Activated T-cell treated with anti-CD3 and anti-CD28 coated beads for 1 hour (primary cell): Measurements from ENCODE around the gene GGACT.
"Not testable (repeated sequence)": the region's sequence is repeated elsewhere in the genome, so short reads cannot be mapped to it uniquely, and the experiment has no call there.

Experiments
- DNase-seq: peaks from one replicate; pipeline ENCODE4 v3.0.0-alpha.2; 2020; ENCODE audit warnings: low read depth

Gene GGACT

DNA sequence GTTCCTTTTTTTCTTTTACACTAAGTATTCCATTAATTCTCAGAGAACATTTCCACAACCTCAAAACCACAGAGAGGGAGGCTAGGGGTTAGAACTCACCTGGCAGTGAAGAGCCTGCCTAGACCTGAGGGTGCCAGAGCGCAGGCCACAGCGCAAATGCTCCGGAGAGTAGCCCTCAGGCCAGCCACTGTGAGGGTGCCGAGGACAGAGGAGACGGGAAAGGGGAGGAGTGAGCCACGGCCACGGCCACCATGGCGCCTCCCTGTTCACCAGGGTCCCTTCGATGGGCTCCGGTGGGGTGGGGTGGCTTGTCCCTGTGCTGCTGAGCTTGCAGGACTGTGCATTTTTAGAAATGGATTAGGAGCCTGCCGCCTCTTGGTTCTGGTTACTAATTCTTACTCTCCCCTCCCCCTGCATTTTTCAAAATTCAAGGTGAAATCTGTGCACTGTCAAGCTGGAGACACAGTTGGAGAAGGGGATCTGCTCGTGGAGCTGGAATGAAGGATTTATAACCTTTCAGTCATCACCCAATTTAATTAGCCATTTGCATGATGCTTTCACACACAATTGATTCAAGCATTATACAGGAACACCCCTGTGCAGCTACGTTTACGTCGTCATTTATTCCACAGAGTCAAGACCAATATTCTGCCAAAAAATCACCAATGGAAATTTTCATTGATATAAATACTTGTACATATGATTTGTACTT lies 58.8 kb downstream of the GGACT start:
- DNase-seq: no peak

DNA sequence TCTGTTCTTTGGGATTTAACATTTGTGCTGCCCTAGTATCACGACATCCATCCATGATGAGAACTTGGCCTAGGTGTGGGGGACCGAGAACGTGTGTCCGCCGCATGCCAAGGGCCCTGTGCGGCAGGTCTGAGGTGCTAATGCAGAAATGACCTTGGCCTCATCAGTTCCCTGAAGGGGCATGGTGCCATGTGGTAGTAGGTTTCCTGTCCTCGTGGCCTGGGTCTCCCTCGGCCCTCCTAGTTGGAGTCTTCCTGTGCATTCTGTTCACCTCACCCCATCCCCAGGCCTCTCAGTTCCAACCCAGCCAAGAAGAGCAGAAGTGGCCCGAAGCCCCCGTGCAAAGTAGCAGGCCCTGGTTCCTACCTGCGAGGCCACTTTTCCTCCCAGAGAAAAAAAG lies 59.8 kb downstream of the GGACT start:
- no peak for DNase-seq

DNA sequence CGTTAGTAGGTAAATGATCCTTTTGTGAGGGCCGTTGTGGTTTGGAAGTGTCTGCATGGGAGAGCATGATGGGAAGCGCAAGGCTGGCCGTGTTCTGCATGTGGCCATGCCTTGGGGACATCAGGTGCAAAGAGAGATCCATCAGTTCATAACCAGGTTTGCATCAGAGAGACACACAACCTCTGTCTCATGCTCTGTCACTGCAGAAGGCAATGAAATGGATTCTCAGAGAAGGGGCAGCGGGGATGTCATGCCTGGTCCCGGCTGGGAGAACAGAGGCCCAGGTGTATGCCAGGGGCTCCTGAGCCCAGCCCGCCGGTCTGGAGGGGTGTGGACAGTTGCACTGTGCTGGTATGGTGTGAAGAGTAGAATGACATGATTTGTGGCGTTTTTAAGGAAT lies 60.2 kb downstream of the GGACT start:
- DNase-seq: no peak

DNA sequence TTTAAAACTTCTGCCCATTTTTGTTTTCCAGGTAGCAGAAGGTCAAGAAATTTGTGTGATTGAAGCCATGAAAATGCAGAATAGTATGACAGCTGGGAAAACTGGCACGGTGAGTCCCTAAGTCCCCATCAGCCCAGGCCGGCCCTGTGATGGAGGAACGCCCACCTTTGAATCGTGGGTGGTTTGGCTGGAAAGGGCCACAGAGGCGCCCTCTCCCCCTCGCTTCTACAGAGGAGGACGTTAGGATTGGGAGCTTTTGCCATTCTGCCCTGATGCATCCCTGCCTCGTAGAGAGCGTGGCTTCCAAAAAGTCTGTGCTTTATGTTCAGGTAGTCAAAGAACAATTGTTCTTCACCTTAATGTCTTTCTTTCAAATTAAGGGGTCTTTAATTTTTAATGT lies 60.9 kb downstream of the GGACT start:
- DNase-seq: no peak

DNA sequence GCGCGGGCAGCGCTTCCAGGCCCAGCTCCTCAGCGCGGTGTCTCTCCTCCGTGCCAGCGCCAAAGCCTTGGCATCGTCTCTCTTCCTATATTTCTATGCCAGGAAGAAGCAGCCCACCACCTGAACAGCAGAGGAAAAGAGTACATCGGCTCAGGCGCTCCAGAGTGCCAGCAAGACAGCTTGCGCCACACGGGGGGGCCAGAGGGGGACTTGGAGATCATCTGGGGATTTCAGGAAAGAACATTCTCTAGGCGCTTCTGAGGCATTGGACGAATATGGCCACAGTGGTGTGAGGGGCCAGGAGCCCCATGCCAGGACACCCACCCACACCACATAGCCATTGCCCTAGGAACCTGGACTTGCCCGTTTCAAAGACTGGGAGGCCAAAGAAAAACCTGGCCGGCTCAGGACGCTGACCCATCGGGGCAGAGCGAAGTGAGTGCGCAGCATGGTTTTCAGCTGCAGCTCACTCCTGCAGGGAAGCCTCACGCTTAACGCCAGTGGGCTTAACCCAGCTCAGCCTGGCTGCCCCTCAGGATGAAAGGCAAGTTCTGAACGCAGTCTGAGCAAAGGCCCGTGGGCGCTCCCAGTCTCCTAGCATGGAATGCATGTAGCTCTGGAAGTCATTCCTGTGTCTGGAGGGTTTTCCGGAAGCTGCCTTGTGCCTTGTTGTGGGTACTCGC lies 62.1 kb downstream of the GGACT start:
- no peak for DNase-seq

DNA sequence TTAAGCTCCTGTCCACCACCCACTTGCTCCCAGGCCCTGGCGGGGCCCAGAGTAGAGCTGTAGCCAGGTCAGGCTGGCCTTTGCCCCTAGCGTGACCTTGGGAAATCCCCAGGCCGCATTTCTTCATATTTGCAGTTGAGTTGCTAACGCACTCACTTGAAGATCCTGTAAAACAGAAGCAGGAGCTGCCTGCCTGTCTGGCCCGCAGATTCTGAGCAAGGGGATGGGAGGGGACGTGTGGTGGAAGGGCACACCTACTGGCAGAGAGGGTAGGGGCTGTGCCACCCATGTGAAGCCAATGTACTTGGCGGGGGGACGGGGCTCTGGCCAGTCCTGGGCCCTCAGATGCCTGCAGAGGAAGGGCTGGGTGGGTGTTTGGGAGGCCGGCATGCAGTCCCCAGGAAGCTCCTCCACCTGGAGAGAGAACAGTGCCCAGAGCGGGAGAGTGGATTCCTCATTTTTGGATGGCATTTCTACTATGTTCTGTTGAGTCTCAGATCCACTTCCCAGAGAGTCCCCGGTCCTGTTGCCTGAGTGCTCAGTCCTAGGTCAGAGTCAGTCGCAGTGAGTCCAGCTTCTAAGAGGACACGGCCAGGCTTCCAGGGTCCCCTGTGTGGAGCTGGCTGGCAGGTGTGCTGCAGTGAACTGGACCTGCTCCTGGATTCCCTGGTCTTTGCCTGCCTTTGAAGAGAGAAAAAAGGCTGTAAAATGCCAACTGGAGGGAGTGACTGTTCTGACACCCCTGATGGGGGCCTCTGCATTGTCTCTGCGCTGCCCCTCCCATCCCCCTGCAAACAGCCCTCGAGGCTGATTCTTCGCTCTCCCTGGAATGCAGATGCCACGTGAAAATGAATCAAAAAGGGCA lies 62.9 kb downstream of the GGACT start:
- DNase-seq: no peak

DNA sequence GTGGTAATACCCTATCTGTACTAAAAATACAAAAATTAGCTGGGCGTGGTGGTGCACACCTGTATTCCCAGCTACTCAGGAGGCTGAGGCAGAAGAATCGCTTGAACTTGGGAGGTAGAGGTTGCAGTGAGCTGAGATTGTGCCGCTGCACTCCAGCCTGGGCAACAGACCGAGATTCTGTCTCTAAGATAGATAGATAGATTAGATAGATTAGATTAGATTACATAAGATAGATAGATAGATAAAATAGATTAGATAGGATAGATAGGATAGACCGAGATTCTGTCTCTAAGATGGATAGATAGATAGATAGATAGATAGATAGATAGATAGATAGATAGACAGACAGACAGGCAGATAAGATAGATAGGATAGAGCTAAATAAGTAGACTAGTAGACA lies 63.9 kb downstream of the GGACT start:
- DNase-seq: not testable (repeated sequence)

DNA sequence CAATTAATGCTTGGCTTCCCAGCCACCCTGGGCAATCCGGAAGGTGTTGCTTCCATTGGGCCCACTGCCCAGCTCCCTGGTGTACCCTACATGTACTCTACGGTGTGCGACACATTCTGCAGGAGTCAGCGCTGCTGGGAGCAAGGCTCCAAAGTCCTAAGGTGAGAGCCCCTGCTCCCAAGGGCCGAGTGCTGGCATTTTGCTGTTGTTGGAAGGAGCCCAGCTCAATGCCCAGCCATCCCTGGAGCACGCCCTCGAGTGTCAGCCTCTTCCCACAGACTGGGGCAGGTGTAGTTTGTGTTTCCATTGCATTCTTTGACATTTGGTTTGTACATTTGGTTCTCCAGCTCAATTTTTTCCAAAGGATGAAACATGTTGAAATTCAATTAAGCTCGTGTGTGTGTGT lies 64.6 kb downstream of the GGACT start:
- DNase-seq: no peak

DNA sequence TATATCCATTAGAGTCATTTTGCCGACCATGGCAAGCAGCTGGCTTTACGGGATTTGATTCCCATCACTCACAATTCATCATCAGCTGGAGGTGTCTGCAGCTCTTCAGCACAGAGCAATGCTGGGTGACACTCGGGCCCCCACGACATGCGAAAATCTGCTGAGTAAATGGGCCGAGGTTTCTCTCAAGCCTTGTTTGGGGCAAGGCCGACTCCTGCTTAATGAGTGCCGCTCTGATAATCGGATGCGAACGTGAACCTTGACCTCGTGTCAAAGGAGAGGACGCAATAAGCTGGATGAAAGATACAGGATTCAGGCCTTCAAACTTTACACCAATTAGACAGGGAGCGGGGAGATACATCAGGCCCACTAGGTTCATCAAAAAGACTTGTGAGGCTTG lies 65.2 kb downstream of the GGACT start:
- no peak for DNase-seq

DNA sequence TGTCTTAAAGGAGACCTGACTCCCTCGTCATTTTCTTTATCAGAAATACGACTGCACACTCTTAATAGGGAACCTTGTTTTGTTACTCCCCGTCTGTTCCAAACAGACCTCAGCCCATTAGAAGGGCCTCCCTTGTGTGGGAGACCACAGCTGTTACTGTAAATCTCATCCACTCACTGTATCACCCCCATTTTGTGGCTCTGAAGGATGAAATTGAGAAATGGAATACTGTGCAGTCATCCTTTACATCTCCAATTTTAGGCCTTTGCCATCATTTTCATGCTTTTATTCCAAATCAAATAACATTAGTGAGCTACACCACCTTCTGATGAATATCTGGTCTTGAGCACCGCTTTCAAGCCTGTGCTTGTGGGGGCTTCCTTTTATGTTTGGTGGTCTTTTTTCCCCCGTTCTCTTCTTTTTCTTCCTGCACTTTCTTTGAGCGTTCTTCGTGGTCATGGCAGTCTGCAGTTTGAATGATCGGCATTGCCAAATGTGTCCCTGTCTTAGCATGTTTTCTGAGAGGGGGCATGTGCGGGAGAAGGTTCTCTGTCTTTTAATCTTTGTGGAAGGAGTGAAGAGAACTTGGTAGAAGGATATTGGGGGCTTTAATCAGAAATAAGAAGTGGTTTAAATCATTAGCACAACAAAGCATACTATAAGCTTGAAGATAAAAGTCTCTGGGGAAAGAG lies 65.8 kb downstream of the GGACT start:
- no peak for DNase-seq

DNA sequence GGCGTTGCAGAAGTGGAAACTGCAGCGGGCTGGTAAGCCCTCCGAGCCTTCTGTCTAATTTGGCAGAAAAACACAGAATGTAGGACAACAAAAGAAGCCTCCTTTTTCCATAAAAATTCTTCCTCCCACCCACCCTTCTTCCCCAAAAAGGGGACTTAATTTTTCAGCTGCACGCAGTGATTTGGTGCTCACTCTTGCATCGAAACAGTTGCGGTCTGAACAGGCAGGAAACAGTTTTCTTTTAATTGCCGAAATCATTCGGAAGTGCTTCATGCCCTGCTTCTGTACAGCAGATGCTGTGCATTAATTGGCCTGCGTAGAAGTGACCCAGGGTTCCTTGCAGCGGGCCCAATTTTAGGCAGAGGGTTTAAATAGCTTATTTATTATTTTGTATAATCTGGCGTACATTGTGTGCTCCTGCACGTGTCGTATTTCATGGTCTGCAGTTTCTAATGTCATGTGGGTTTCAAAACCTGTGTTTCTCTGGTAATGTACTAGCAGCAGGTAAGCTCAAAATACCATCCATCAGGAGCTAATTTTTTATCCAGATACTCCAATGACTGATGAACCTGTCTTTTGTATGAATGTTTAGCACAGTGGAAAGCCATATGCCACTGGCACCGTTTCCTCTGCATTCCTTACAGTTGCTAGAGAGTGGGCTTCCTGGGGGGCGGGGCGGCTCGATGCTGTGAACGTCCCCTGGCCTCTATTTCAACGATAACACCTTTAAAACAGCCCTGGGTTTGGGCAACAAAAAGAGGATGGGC lies 66.6 kb downstream of the GGACT start:
- DNase-seq: no peak

DNA sequence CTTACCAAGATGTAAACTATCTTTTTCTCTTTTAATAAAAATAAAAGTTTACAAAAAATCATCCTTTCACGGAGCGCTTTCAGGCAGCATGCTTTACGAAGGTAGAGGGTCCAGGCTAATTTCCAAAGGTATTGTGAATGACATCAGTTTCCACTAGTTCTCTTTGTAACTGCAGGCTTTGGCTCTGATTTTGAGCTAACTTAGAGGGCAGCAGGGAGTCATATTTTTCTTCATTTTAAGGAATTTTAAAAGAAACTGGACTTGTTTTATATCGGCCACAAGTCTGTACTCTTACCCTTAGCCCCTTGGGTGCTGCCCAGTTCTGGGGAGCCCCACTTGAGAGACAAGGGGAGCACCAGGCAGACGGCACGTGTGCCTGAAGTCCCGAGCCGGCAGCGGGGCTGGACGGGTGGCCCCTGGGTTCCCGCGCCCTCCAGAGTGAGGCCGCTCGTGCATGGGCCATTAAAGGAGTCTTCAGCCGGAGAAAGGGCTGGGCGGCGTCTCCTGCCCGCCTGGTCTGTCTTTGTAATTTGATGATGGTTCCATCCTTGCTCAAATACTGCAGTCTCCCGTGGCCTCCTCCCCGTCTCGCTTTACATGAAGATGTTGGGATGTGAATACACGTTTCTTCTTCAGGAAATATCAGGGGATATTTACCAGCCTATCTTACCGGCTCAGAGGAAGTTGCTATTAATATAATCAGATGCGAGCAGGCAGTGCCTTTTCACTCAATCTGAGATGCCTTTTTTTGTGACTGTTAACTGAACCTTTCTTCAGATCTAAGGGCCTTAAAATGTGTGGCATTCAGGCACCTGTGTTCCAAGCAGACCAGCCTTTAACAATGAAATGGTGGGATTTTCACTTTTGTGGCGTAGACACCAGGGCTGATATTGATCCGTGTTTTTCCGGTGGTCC lies 67.4 kb downstream of the GGACT start:
- DNase-seq: no peak

DNA sequence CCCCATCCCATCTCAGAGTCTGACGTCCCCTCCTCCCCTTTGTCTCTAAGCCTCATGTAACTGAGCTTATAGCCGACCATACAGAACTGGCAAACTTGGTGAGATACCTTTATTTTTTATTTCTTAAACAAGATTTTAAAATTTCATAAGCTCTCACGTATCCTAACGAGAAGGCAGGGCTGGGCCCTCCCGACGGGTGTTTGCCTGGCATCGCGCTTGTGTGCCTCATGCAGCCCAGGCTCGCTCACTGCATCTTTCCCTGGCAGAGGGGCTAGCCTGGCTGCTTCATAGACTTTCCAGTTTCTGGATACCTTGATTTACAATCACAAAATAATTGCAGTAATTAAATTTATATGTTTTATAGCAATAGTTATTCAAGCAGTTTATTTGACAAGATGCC lies 69.0 kb downstream of the GGACT start:
- DNase-seq: no peak

DNA sequence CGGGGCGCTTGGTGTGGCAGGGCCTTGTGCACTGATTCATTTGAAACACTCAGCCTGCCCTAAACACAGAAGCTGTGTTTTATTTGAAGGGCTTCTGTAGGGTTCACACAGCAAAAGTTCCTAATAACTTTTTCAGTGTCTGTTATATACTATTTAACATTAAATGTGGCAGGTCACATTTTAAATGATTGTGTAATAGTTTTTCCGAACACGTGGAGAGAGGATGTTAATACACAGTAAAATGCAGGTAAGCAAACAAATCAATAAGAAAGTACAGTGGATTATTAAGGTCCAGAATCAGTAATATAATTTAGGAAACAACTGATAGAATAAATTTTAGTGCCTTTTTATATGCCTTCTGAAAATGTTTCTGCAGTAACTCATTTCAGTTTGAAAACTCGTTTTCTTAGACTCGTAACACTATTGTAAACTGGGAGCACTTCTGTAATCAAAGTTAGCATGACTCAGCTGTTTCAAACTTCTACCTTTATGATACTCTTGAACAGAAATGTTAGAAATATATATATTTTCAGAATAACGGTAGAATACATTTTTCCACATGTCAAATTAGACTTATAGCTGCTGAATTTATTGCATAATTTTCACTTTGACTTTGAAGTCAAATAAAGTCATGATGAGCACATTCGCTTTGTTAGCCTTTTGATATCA lies 70.1 kb downstream of the GGACT start:
- DNase-seq: no peak

DNA sequence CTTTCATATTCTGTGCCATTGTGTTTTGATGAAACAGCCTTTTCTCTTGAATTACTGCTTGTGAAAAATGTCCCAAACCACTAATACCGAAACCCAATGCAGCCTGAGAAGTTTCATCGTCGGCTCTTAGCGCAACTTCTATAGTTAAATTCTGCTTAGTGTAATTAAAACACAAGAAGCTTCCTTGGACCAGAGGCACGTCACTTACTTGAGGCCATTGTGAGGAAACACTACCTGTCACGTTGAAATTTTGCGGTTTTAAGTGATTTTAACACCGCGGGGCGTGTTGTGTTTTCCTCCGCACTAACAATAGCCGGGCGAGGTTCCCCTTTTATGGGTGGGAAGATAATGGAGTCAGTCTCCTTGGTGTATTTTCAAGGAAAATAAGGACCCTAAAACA lies 70.9 kb downstream of the GGACT start:
- DNase-seq: no peak

DNA sequence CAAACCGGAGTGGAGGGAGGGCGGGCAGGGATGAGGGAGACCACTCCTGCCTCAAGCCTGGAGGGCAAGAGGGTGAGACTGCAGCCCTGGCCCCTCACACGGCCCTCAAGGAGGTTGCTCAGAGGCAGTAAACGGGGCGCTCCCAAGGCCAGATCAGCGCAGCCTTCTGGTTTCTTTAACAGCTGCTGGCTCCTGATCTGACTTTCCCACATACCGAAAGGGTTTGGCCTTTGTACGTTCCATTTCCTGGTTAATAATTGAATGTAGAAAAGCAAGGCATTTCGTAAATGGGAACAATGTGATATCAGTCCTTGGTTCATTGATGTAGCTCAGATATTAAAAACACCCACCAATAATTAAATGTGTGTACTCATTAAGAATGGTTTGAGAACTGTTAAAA lies 71.5 kb downstream of the GGACT start:
- DNase-seq: no peak

DNA sequence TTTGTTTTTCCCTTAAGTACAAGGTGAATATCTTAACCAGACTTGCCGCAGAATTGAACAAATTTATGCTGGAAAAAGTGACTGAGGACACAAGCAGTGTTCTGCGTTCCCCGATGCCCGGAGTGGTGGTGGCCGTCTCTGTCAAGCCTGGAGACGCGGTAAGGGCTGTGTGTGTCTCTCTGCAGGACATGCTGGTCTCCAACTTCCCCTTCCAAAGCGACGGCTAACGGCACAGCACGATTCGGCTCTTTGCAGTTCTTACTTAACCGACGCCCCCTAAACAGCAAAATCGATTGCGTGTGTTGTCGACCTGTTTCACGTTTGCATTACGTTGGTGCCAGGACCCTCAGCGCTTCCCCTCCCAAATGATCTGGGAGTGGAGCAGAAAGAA lies 73.2 kb downstream of the GGACT start:
- DNase-seq: no peak

DNA sequence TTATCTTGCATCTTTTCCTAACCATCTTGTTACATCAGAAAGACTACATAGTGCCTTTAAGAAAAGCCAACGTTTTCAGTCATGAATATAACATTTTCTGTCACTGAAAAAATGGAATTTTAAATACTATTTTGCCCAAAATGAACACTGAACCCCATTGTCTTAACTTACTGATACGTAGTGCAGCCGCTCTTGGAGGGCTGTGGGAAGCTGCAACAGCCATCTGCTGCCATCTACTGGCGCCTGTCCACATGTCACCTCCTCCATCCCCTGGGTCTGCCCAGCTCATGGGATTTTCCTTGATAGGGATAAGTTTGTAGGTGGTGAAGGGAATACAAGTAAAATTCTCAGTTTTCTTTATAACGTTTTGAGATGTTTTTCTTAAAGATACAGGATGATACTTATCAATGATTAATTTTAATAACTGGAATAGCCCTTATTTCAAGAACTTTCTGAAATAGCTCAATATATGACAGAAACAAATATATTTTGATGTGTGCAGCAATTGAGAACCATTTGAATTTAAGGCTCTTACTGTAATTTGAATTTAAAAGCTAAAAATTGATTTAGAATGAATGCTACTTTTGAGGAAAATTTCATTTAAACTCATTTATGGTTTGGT lies 73.7 kb downstream of the GGACT start:
- peak; percentile 59 for DNase-seq

DNA sequence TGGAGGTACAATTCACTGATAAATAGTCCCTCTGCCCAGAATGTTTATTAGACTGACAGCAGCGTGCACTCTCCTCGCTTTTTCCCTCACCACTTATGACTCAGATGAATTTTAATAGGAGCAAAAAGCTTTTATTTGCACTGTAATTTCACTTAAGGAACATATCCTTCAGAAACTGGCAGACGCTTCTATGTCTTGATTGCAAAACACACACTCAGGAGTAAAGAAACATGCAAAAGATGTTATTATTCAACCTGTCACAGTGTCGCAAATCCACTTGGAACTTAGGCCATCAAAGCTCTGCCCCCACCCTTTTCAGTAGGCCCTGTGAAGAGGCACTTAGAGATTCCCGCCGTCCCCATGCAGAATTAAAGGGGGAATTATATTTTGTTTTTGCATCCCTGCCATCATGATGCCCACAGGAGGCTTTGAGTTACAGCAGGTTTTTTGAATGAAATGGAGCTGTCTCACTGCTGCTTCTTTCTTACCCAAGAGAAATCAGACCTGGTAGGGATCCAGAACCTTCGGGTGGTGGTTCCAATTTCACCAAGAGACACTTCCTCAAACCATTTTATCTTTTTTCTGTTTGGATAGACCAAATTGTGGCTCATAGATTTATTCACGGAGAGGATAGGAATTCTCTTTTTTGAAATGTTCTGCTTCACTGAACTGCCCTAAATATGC lies 74.5 kb downstream of the GGACT start:
- DNase-seq: no peak
